ENCODE results near the gene TIFAB.

Gene TIFAB

DNA sequence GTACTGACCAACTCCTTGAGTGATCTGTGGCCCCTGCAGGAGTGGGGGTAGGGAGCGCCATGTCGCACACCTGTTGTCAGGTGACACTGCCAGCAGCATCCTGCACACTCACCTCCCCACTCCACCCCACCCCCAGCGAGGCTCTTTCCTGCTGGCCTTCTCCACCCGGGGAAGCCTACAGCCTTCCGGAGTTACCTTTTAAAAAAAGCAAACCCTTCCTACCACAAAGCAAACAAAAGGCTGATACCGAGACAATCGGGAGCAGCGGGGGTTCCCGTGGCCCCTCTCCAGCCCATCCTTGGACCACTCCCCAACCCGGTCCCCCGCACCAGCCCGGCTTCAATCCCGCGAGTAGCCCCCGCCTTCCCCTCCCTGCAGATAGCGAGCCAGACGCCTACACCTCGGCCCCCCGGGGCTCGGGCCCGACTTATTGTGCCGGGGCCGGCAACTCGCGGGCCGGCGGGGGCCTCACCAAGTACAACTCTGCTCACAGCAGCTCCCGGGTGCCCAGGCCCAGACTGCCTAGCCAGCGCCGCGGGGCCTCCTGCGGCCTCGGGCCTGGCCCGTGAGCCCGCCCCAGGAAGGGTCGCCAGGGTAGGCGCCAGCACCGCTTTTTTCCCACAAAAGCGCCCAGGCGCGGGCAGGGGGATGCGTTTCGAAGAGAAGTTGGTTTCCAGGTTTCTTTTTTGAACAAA, 53.8 kb downstream of the TIFAB start:
- Histone ChIP-seq H3K27ac (ENCODE audit: insufficient read depth, low read depth, low read length, poor library complexity, severe bottlenecking) (peak overlapping the region; percentile 41), H3K9me3 (ENCODE audit: control insufficient read depth, low read length) (no peaks in the 10 kb centered on the region), H3K4me3 (ENCODE audit: insufficient read depth, low read depth, low read length) (peak overlapping the region; percentile 83), H3K27me3 (ENCODE audit: control insufficient read depth, insufficient read depth, low read length, poor library complexity, severe bottlenecking) (peaks cover 50% of the 10 kb centered on the region), H3K36me3 (ENCODE audit: control insufficient read depth, insufficient read depth, low read length) (no peaks in the 10 kb centered on the region), H3K4me1 (ENCODE audit: control insufficient read depth, insufficient read depth, low read length) (peaks cover 17% of the 10 kb centered on the region)
- WGBS, 2 experiments = 0 to 1% methylated on average over 43 of the region's 43 CpGs

Data from ectodermal cell (in vitro differentiated cells).